ENCODE data around the gene ADAMTSL5.
A peak's percentile ranks its signal among the peaks of the same experiment; 100 is the strongest.
"Not testable (repeated sequence)": the region's sequence is repeated elsewhere in the genome, so short reads cannot be mapped to it uniquely, and the experiment has no call there.

ADAMTSL5 gene

DNA sequence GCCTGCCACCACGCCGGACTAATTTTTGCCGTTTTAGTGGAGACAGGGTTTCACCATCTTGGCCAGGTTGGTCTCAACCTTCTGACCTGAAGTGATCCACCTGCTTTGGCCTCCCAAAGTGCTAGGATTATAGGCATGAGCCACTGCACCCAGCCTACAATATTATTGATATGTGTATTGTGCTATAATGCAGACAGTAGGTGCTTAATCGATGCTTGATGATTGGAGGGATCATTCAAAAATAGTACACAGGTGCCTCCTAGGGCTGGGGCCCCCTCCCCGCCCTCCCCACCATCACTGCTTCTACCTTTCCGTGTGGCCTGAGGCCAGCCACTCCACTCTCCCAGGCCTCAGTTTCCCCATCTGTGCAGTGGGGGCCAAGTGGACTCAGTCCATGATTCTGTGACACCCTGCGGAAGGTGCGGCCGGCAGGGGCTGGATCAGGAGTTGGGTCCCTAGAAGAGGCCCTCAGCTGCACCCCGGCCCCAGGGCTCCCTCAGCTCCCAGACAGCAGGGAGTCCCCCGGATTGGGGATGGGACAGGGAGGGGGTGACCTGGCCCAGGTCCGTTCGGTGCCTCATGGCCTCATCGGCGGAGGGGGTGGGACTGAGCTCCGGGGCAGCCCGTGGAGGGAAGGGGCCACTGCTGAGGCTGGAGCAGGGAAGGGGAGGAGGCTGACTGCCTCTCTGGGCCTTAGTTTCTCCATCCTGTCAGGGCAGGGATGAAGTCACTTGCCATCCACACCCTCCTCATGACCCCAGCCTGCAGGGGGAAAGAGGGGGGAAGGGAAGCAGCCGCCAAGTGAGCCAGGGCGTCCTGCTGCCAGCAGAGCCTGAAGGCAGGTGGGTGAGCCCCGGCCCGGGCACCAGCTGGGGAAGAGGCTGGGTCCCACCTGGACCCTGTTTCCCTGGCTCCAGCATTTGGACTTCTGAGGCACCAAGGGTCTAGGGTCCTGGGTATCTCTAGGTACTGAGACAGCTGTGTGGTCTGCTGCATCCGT is 1.2 kb downstream of the ADAMTSL5 start:
- no peak for DNase-seq (ENCODE audit: low read depth in 2 of 2)

DNA sequence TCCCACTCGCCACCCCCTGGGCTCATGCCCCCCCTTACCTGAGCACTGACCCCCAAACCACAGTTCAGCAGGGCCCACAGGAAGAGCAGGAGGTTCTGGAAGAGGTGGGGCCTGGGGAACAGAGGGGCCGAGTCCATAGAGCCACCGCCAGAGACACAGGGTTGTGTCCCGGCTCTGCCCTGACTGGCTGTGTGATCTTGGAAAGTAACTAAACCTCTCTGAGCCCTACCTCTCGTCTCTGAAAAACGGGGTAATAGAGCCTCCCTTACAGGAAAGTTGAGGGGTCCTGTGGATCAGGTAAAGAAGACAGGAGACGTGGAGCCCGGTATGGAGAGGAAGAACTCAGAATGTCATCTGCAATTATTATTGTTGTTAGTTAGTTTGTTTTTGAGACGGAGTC is 2.0 kb downstream of the ADAMTSL5 start:
- no peak for DNase-seq (ENCODE audit: low read depth in 2 of 2)

DNA sequence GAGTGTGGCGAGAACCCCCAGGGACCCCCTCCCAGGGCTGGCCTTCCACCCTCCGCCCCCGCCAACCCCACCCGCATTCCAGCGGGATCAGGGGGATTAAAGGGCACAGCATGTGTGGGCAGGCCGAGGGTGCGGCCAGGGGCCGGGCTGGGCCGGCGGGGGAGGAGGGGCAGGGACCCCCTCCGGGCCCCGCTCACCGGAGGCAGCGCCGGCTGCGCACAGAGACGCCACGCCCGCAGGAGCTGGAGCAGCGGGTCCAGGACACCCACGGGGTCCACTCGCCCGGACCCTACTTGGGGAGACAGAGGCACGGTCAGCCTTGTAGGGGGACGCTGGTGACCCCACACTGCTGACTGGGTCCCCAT is 2.4 kb downstream of the ADAMTSL5 start:
- no peak for DNase-seq (ENCODE audit: low read depth in 2 of 2)

DNA sequence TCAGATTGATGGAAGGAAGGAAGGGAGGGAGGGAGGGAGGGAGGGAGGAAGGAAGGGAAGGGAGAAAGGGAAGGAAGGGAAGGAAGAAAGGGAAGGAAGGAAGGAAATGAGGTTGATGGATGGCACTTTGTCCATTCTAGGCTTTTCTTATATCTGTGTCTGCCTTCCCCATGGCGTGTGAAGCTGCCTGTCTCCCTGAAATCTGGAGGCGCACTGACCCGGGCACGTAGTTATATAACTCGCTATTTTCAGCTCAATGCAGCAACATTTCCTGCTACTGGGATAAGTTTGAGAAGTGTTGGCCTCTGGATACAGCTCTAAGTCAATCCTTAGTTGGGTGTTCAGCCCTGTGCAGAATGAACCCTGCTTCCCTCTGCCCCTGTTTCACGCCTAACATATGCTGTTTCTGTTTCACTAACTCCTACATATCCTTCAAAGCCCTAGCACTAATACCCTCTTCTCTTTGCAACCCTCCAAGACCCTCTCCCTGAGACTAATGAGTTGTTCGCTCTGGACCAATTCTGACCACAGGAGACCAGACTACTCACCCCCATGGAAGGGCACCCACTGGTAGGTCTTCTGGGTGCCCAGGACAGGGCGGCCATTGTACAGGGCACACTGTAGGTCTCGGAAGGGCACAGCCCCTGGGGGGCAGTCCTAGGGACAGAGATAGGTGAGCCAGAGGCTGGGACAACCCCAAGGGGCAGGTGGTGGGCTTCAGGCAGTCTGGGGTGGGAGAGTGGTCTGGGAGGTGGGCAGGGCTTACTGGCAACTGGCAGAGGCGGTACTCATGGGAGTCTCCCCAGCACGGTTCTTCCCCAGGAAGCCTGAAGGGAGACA is 3.0 kb downstream of the ADAMTSL5 start:
- no peak for DNase-seq (ENCODE audit: low read depth in 2 of 2)

DNA sequence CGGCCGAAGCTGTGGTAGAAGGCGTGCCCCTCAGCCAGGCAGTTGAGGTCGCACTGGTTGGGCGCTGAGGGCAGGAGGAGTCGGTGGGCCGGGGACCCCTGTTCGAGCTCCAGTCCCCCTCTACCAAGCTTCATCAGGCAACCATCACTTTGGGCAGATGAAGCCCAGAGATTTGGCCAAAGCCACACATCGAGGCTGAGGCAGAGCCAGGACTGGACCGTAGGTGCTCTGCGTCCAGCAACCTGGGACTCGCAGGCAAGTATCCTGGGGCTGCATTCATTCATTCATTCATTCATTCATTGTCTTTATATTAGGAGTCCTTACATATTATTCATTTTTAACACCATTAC is 4.3 kb downstream of the ADAMTSL5 start:
- no peak for DNase-seq (ENCODE audit: low read depth in 2 of 2)

DNA sequence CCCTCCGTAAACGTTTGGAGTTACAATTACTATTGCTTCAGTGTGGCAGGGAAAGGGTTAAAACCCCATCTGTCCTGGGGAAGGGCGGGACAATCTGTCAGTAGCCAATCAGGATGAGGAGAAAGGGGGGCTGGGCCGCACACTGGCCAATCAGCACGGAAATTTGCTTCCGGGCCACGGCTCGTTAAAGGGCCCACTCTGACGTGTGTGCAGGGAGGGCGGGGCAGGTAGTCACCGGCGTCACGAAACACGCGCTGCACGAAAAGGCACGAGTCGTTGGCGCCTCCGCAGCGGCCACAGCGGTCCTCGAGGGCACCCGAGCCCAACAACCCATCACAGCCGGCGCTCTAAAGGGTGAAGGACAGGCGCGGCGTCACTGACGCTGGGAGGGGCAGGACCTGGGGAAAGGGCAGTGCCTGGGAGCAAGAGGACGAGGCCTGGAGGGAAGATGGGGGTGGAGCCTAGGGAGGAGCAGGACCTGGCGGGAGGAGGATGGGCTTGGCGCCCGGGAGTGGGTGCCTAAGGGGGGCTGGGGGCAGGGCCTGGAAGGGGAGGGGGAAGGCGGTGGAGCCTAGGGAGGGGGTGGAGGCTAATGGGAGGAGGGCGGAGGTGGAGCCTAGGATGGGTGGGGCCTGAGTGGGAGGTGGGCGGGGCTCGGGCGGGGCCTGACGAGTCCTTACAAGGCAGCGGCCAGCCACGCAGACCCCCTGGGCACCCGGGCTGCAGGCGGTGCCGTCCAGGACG is 4.9 kb downstream of the ADAMTSL5 start:
- peak; percentile 84 to 85 for DNase-seq (ENCODE audit: low read depth in 2 of 2)

DNA sequence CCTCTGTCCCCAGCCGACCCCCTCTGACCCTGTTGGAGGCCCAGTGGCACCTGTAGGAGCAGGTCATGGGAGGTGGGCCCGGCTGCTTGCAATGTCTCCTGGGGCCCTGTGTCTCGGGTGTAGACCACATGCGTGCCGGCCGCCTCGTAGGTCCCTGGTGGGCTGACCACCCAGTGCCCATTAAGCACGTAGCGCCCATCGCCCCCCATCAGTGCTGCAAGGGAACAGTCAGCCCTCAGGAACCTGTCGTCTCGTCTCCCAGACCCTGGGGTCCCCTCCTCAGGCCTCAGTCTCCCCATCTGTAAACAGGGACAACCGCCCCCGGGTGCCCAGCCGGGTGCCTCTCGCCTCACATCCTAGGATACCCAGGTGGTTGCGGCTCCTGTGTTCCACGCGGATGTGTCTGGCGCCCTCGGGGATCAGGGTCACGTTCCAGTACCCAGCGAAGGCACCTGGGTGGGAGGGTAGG is 5.6 kb downstream of the ADAMTSL5 start:
- no peak for DNase-seq (ENCODE audit: low read depth in 2 of 2)

DNA sequence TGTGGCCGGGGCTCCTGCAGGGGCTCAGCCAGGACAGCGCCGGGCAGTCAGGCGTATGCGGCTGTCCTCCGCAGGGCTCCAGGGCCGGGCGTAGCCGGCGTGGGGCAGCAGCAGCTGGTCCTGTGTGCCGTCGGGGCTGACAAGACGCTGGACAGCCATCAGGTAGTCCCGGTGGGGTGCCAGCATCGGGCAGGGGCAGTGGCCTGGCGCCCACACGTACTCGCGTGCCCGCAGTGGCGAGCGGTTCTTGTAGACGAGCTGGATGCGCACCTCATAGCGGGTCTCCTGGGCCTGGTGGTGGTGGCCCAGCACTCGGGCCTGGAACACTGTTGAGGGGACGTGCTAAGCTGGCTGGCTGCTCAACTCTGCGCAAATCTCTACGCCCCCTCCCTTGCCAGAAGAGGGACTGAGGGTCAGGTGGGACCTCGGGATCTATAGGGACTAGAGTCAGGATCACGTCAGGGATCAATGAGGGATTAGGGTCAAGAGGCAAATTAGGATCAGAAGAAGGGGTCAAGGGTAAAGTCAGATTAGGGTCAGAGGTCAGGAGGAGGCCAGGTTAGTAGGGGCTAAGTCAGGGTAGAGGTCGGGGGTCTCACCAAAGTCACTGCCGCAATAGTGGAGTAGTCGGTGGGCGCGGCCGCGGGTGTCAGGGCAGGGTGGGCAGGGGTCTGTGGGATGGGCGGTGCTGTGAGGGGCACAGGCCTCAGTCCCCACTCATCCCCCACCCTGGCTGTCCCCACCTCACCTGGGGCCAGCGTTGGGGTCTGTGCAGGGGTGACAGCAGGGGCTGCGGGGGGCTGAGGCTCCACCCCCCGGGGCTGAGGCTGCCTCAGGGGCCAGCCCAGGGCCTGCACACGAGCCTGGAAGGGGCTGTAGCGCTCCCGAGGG is 6.6 kb downstream of the ADAMTSL5 start:
- no peak for DNase-seq (ENCODE audit: low read depth in 2 of 2)

DNA sequence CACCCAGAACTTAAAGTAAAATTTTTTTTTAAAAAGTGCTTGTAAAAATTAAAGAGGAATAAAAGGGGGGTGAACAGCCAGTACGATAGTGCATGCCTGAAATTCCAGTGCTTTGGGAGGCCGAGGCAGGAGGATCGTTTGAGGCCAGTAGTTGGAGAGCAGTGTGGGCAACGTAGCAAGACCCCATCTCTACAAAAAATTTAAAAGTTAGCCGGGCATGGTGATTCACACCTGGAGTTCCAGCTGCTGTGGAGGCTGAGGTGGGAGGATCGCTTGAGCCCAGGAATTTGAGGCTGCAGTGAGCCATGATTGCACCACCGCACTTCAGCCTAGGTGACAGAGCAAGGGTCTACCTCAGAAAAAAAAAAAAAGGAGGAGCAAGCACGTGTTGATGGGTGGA is 7.8 kb downstream of the ADAMTSL5 start:
- DNase-seq (ENCODE audit: low read depth in 2 of 2) = no peak

DNA sequence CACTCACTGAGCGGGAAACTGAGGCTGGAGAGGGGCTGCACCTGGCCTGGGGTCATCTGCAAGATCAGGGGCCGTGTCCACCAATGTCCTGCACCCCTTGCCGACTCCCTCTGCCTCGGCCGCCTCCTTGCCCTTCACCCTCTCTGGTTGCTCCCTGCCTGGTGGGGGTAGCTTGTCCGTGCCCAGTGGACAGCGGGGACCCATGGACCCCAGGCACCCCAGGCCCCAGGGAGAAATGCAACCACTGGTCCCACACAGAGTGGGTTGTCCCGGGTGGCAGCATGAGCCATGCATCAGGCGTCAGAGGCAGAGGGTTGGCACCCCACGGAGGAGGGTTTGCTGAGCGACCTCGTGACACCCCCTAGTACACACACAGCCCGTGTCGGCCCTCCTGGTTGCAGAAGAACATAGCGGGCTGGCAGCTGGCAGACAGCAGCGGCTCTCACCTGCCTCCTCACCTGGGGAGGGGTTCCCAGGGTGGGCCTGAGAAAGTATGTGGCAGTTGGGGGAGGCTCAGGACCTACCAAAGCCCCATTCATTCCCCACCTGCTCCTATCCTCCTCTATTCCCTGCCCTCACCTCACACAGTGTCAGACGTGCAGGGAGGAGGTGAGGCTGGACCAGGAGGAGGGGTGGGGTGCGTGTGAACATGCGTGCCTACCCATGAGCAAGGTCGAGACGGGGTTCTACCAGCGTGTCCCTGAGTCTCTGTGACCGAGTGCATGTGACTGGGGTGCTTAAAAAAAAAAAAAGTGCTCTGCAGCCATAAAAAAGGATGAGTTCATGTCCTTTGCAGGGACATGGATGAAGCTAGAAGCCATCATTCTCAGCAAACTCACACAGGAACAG is 8.7 kb downstream of the ADAMTSL5 start:
- no peak for DNase-seq (ENCODE audit: low read depth in 2 of 2)

DNA sequence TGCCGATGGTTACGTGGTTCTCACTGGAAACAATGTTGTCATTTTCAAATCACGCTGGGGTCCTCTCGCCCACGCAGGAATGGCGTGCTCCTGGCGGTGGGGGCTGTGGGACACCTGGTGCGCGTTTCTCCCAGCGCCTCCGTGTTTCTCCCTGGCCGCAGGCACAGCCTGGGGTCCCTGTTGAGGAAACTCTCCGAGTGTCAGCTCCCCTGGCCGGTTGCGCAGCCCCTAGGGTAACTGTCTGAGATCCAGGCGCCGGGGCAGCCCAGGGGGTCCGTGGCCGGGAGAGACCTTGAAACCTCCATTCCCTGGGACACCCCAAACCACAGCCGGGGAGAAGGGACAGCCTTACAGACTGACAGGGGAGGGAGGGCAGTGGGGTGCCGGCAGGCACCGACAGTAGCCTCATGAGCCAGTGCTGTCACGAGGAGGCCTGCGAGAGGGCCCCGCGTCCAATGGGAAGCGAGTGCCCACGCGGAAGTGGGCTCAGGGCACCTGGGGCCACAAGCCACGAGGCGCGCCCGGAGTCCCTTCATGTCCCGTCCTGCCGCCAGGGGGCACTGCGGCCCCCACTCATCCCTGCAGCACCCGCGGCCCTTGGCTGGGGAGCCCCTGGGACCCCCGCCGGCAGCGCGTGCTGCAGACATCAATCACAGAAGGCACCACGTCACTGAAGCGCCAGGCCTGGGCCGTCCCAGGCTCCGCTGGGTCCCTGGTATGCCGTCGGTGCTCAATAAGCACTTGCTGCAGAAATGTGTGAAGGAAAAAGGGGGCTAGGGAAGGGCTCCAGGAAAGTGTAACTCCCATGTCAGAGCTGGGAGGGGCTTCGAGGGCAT is 9.5 kb downstream of the ADAMTSL5 start:
- DNase-seq (ENCODE audit: low read depth in 2 of 2) = peak; percentile 28 to 48

DNA sequence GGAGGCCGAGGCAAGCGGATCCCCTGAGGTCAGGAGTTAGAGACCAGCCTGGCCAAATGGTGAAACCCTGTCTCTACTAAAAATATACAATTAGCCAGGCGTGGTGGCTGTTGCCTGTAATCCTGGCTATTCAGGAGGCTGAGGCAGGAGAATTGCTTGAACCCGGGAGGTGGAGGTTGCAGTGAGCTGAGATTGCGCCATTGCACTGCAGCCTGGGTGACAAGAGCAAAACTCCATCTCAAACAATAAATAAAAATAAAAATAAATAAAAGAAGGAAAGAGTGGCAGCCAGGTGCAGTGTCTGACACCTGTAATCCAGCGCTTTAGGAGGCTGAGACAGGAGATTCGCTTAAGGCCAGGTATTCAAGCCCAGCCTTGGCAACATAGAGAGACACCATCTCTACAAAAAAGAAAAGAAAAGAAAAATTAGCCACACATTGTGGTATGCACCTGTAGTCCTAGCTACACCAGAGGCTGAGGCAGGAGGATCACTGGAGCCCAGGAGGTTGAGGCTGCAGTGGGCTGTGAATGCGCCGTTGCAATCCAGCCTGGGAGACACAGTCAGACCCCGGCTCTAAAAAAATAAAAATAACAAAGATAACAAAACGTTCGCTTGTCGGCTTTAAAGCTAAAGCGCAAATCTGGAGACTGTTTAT is 10.3 kb downstream of the ADAMTSL5 start:
- DNase-seq (ENCODE audit: low read depth in 2 of 2) = no peak

DNA sequence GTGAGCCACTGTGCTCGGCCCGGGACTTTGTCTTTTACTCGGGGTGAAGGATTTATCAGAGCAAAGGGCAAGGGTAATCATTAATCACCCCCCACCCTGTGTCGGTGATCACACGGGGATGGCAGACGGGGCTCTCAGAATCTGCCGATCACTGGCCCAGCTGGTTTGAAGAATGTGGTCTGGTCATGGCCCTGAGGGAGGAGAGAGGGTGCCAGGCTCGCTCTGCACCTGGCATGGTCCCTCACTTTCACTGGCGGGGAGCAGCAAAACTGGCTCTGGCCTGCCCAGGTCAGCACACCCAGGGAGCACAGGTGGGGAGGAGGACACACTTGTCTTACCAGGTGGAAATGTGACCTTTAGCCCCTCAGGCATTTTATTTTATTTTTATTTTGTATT is 11.6 kb downstream of the ADAMTSL5 start:
- no peak for DNase-seq (ENCODE audit: low read depth in 2 of 2)

DNA sequence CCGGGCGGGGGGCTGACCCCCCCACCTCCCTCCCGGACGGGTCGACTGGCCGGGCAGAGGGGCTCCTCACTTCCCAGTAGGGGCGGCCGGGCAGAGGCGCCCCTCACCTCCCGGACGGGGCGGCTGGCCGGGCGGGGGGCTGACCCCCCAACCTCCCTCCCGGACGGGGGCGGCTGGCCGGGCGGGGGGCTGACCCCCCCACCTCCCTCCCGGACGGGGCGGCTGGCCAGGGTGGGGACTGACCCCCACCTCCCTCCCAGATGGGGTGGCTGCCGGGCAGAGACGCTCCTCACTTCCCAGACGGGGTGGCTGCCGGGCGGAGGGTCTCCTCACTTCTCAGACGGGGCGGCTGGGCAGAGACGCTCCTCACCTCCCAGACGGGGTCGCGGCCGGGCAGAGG is 13.6 kb downstream of the ADAMTSL5 start:
- not testable (repeated sequence) for DNase-seq (ENCODE audit: low read depth in 2 of 2)

DNA sequence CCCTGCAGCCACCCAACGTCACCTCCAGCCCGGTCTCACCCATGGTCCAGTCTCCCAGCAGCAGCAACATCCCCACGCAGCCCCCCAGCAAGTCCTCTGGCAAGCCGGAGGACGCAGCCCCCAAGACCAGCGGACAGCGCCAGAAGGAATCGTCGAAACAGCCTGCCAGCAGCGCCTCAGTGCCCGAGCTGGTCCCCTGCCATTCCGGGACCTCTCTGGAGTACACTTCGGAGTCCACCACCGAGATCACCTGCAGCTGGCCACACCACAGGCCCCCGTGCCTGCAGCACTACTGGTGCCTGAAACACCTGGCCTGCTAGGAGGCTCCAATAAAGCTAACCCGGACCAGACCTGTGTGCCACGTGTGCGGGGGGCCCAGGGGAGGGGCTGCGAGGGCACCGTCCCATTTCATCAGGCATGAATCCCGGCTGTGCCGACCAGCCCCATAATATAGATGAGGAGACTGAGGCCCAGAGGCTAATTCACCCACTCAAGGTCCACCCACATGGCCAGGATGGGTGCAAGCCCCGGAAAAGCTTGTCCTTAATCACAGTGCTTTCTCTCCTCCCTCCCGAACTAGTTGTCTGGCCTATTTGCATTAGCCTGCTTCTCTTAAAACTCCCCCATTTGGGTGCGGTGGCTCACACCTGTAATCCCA is 15.1 kb downstream of the ADAMTSL5 start:
- DNase-seq (ENCODE audit: low read depth in 2 of 2) = no peak

DNA sequence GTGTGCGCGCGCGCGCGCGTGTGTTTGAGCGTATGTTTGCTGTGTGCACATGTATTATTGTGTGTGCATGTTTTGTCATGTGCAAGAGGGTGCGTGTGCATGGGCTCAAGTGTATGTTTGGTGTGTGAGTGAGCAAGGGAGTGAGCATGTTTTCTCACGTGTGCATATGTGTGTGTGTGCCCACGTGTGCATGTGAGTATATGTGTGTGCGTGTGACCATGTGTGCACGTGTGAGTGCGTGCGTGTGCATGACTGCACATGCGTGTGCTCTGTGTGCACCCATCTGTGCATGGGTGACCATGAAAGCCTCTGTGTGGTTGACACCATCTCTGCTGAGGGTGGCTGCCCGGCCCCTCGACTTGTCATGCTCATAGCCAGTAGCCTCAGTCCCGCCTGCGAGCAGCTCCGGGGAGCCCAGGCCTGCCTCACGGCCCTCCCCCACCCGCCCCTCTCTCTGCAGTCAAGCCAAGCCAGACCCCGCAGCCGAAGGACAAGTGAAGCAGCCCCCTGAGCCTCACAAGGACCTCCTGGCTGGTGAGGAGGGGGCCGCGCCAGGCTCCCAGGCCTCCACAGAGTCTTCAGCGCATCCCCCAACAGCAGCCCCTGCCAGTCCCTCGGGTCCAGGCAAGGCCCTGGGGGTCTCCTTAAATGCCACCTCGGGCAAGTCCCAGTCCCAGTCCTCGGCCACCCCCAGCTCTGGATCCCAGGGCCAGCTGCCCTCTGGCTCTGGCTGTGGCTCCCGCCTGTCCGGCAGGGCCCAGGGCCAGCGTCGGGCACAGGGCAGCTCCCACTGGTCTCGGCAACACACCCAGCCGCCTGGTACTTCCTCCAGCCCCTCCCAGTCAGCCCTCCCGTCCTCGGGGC is 15.9 kb downstream of the ADAMTSL5 start:
- DNase-seq (ENCODE audit: low read depth in 2 of 2) = no peak

Data from stimulated activated CD4-positive, alpha-beta T cell treated with anti-CD3 and anti-CD28 coated beads, Interleukin-1b, Interleukin-23, amount 100 ng/mL, for 1 hour (primary cell).